HCT116 (cell line): ENCODE data around the gene CDH5. TPM values are rescaled to one million over a fixed set of nuclear protein-coding genes. Genes with fewer than 3 reads are reported as not detected.

ENCODE experiments used
- ATAC-seq: fragments of 200-7000 bp; cut with Tn5 transposase; 2 replicates; pipeline ENCODE4 v1.9.1; 2020; ENCODE audit warnings: mild to moderate bottlenecking, moderate library complexity
- BruUV-seq: library from RNA; stranded (reverse); fragments of 400-500 nt; replicated peaks from 2 replicates; lab custom pipeline; 2021; lab: Mats Ljungman, UMichigan
- CTCF ChIA-PET: fragments of 300-600 bp; sonication (Branson Sonifier 250); formaldehyde crosslinking; loops from one replicate; lab custom pipeline; 2021; ENCODE audit warnings: antibody characterized with exemption; lab: Charles Lee
- POLR2A ChIA-PET: fragments of 300-600, 350-600 bp; sonication (Branson Sonifier 250); formaldehyde crosslinking; loops from one replicate; lab custom pipeline; 2021; ENCODE audit warnings: antibody characterized with exemption; lab: Charles Lee
- RAD21 ChIA-PET, 2 experiments: fragments of 300-600 bp; sonication (Branson Sonifier 250); formaldehyde crosslinking; loops; one replicate each; lab custom pipeline; 2023; ENCODE audit warnings: low total read pairs in 2 of 2; ENCODE audit not compliant: uncharacterized antibody in 2 of 2, unreplicated experiment in 2 of 2, low non-redundant PET in 1 of 2; lab: Charles Lee
- DNase-seq: peaks from one replicate; pipeline ENCODE4 v3.0.0-alpha.2; 2010; ENCODE audit warnings: low read depth, low spot score
- H2AFZ ChIP-seq: fragments of 200-600 bp; shearing (Covaris generic), sonication (generic); 2 replicates; pipeline ENCODE4 v1.6.1; 2017; ENCODE audit warnings: low read depth, mixed run types, mixed read lengths, antibody characterized with exemption, low read length; ENCODE audit not compliant: poor library complexity, severe bottlenecking
- H3K27ac ChIP-seq: 2 replicates; pipeline ENCODE4 v1.5.1; 2012; ENCODE audit warnings: low read depth, low read length
- H3K27me3 ChIP-seq: fragments of 200-600 bp; sonication (generic); 2 replicates; pipeline ENCODE4 v1.6.1; 2016; ENCODE audit warnings: mixed run types, low read length, mixed read lengths; ENCODE audit not compliant: insufficient read depth
- H3K36me3 ChIP-seq, 2 experiments: fragments of 200-500 bp in 1 of 2; fragments of 200-600 bp in 1 of 2; sonication (Bioruptor generic) in 1 of 2; sonication (generic) in 1 of 2; 2 replicates each; pipeline versions ENCODE4 v1.5.1 to v1.6.1; 2014 to 2016; ENCODE audit warnings: low read length in 2 of 2, inconsistent platforms in 1 of 2, mixed read lengths in 1 of 2, mixed run types in 1 of 2; ENCODE audit not compliant: insufficient read depth in 2 of 2, control insufficient read depth in 1 of 2
- H3K4me1 ChIP-seq, 2 experiments: fragments of 200-600 bp in 1 of 2; sonication (generic) in 1 of 2; 2 replicates each; pipeline versions ENCODE4 v1.5.1 to v1.6.1; 2012 to 2017; ENCODE audit warnings: low read length in 2 of 2, inconsistent platforms in 1 of 2, mild to moderate bottlenecking in 1 of 2, mixed read lengths in 1 of 2, mixed run types in 1 of 2, moderate library complexity in 1 of 2; ENCODE audit not compliant: insufficient read depth in 2 of 2, control insufficient read depth in 1 of 2
- H3K4me2 ChIP-seq: fragments of 200-600 bp; sonication (generic); 2 replicates; pipeline ENCODE4 v1.6.1; 2017; ENCODE audit warnings: mixed run types, low read length, mixed read lengths
- H3K4me3 ChIP-seq, 2 experiments: fragments of 200-600 bp in 1 of 2; sonication (generic) in 1 of 2; replicated peaks in 1 of 2; 2 replicates each; pipeline ENCODE4 v1.5.1; 2011 to 2016; ENCODE audit warnings: low read length in 2 of 2, control low read depth in 1 of 2, low read depth in 1 of 2, mild to moderate bottlenecking in 1 of 2, mixed read lengths in 1 of 2, mixed run types in 1 of 2
- H3K79me2 ChIP-seq: fragments of 200-600 bp; sonication (generic); 2 replicates; pipeline ENCODE4 v1.6.1; 2017; ENCODE audit warnings: mild to moderate bottlenecking, mixed run types, low read length, moderate library complexity, mixed read lengths; ENCODE audit not compliant: insufficient read depth
- H3K9ac ChIP-seq: fragments of 200-600 bp; sonication (generic); 2 replicates; pipeline ENCODE4 v1.6.1; 2016; ENCODE audit warnings: low read length, mixed read lengths
- H3K9me2 ChIP-seq: fragments of 200-600 bp; sonication (generic), shearing (Covaris generic); 2 replicates; pipeline ENCODE4 v1.6.1; 2017; ENCODE audit warnings: mixed run types, mild to moderate bottlenecking, moderate library complexity; ENCODE audit not compliant: insufficient read depth
- H3K9me3 ChIP-seq, 2 experiments: fragments of 200-500 bp in 1 of 2; fragments of 200-600 bp in 1 of 2; sonication (Bioruptor generic) in 1 of 2; sonication (generic) in 1 of 2; 2 replicates each; pipeline ENCODE4 v1.6.1; 2014 to 2017; ENCODE audit warnings: low read length in 2 of 2, mixed read lengths in 2 of 2, inconsistent platforms in 1 of 2, low read depth in 1 of 2, mild to moderate bottlenecking in 1 of 2, mixed run types in 1 of 2, moderate library complexity in 1 of 2; ENCODE audit not compliant: control insufficient read depth in 1 of 2, insufficient read depth in 1 of 2
- H4K20me1 ChIP-seq: fragments of 200-600 bp; sonication (generic), shearing (Covaris generic); 2 replicates; pipeline ENCODE4 v1.6.1; 2017; ENCODE audit warnings: mixed run types, mild to moderate bottlenecking, moderate library complexity; ENCODE audit not compliant: insufficient read depth
- ATF3 ChIP-seq: IDR thresholded peaks from 2 replicates; pipeline ENCODE4 v1.6.1; 2012
- CEBPB ChIP-seq: IDR thresholded peaks from 2 replicates; pipeline ENCODE4 v1.6.1; 2012; ENCODE audit warnings: low read depth
- CTCF ChIP-seq, 3 experiments: fragments of 200-600 bp in 1 of 3; sonication (generic) in 1 of 3; IDR thresholded peaks in 2 of 3; conservative IDR thresholded peaks in 1 of 3; 2 replicates each; pipeline ENCODE4 v1.5.1; 2012 to 2017; ENCODE audit warnings: low read depth in 2 of 3, low read length in 2 of 3, antibody characterized with exemption in 1 of 3, borderline replicate concordance in 1 of 3, control low read depth in 1 of 3, mild to moderate bottlenecking in 1 of 3, mixed read lengths in 1 of 3, mixed run types in 1 of 3, moderate library complexity in 1 of 3; ENCODE audit not compliant: insufficient read depth in 1 of 3
- EGR1 ChIP-seq: IDR thresholded peaks from 2 replicates; pipeline ENCODE4 v1.6.1; 2012; ENCODE audit warnings: low read depth
- EZH2 ChIP-seq: fragments of 200-600 bp; sonication (generic); IDR thresholded peaks from 2 replicates; pipeline ENCODE4 v1.6.1; 2017; ENCODE audit warnings: antibody characterized with exemption, mixed run types
- FOSL1 ChIP-seq: IDR thresholded peaks from 2 replicates; pipeline ENCODE4 v1.6.1; 2012; ENCODE audit warnings: low read depth
- JUND ChIP-seq: IDR thresholded peaks from 2 replicates; pipeline ENCODE4 v1.6.1; 2012
- MAX ChIP-seq: IDR thresholded peaks from 2 replicates; pipeline ENCODE4 v1.6.1; 2012
- SIN3A ChIP-seq: IDR thresholded peaks from 2 replicates; pipeline ENCODE4 v1.6.1; 2012; ENCODE audit warnings: low read depth
- intact Hi-C: fragments of 100-400 bp; cut with micrococcal nuclease; formaldehyde crosslinking; loops from 2 replicates; pipeline ENCODE4 v1.10.0; 2022
- total RNA-seq: library from RNA; stranded (reverse); gene quantifications from one replicate; pipeline ENCODE4 v1.2.1, GENCODE V29; 2021; ENCODE audit not compliant: unreplicated experiment

The CDH5 gene
- total RNA-seq, 1 experiment from 2014 or later = 0.15 TPM

GRCh38 chr16:66416939-66417700, 50.6 kb downstream of the CDH5 start:
- intact Hi-C loops = no loop called here
- no peak for DNase-seq
- Histone ChIP-seq H3K4me3 (no peak overlapping the region), H3K9me2 (no peaks in the 10 kb centered on the region), H3K4me1 (peaks cover 0 to 7% of the 10 kb centered on the region in 2 experiments; a peak in 1 of 4 replicates), H3K79me2 (no peaks in the 10 kb centered on the region), H3K4me2 (no peak overlapping the region), H3K36me3 (no peaks in the 10 kb centered on the region), H2AFZ (no peak overlapping the region), H3K27ac (no peak overlapping the region), H4K20me1 (no peaks in the 10 kb centered on the region), H3K27me3 (no peaks in the 10 kb centered on the region), H3K9ac (no peak overlapping the region), H3K9me3 (no peaks in the 10 kb centered on the region; a peak in 1 of 4 replicates)
- CTCF ChIA-PET = no interaction called here
- POLR2A ChIA-PET = no interaction called here
- TF ChIP-seq CTCF (IDR thresholded peaks at IDR 0.05 in 2 of 3, conservative IDR thresholded peaks at IDR 0.05 in 1 of 3; ENCODE audit: borderline replicate concordance in 1 of 3, insufficient read depth in 1 of 3, low read depth in 2 of 3, low read length in 2 of 3) = no peak
- 0 out of 2 replicates have a peak, but pooled peaks have one; percentile 29 for TF ChIP-seq CEBPB
- TF ChIP-seq ATF3 = no peak
- no peak for TF ChIP-seq EZH2
- no peak for TF ChIP-seq SIN3A
- TF ChIP-seq MAX = peak; percentile 51
- no peak for TF ChIP-seq EGR1
- TF ChIP-seq FOSL1 = peak; percentile 18; the same call in 1 of the 2 replicates
- TF ChIP-seq JUND = no peak
- RAD21 ChIA-PET = no interaction called here
- no TSS peak for BruUV-seq
- ATAC-seq = no peak
